Endothelial cell of umbilical vein (primary cell): ENCODE results near the gene GRK5. TPM values are rescaled to one million over a fixed set of nuclear protein-coding genes. Genes with fewer than 3 reads are reported as not detected.
A peak's percentile ranks its signal among the peaks of the same experiment; 100 is the strongest.

Source experiments
- BruUV-seq: library from RNA; stranded (reverse); fragments of 400-500 nt; replicated peaks from 2 replicates; lab custom pipeline; 2021; lab: Mats Ljungman, UMichigan
- CTCF ChIA-PET: fragments of 300-600, 350-600 bp; sonication (Branson Sonifier 250); formaldehyde crosslinking; loops from one replicate; lab custom pipeline; 2021; ENCODE audit warnings: antibody characterized with exemption, inconsistent platforms; lab: Charles Lee
- POLR2A ChIA-PET: fragments of 300-600, 350-600 bp; sonication (Branson Sonifier 250); formaldehyde crosslinking; loops from one replicate; lab custom pipeline; 2021; ENCODE audit warnings: antibody characterized with exemption, inconsistent platforms; lab: Charles Lee
- DNase-seq: peaks from one replicate; pipeline ENCODE4 v3.0.0-alpha.2; 2011; ENCODE audit warnings: low read depth, low spot score
- FAIRE-seq: peaks from 2 replicates; lab custom pipeline; 2011; peaks lifted over from hg19 to GRCh38; lab: Jason Lieb, UNC
- H2AFZ ChIP-seq: 2 replicates; pipeline ENCODE4 v1.6.0; 2012; ENCODE audit warnings: low read depth, low read length, control low read depth, inconsistent platforms
- H3K27ac ChIP-seq: 2 replicates; pipeline ENCODE4 v1.5.1; 2011; ENCODE audit warnings: low read depth, mild to moderate bottlenecking, control low read depth, low read length, moderate library complexity; ENCODE audit not compliant: insufficient read depth
- H3K27me3 ChIP-seq, 2 experiments: 2 replicates each; pipeline versions ENCODE4 v1.6.0 to v1.6.1; 2011; ENCODE audit warnings: low read length in 2 of 2, mixed read lengths in 1 of 2; ENCODE audit not compliant: control insufficient read depth in 2 of 2, insufficient read depth in 2 of 2
- H3K36me3 ChIP-seq, 2 experiments: 2 replicates in 1 of 2; 3 replicates in 1 of 2; pipeline ENCODE4 v1.5.1; 2011; ENCODE audit warnings: low read length in 2 of 2, mild to moderate bottlenecking in 1 of 2, moderate library complexity in 1 of 2; ENCODE audit not compliant: control insufficient read depth in 2 of 2, insufficient read depth in 2 of 2; ENCODE audit errors: extremely low read depth in 1 of 2
- H3K4me1 ChIP-seq: 3 replicates; pipeline ENCODE4 v1.5.1; 2011; ENCODE audit warnings: mild to moderate bottlenecking, low read length; ENCODE audit not compliant: control insufficient read depth, insufficient read depth; ENCODE audit errors: extremely low read depth
- H3K4me2 ChIP-seq: 2 replicates; pipeline ENCODE4 v1.6.1; 2011; ENCODE audit warnings: low read length, control low read depth, mixed read lengths; ENCODE audit not compliant: insufficient read depth
- H3K4me3 ChIP-seq, 3 experiments: fragments of 200-600 bp in 1 of 3; sonication (generic), shearing (Covaris generic) in 1 of 3; replicated peaks in 1 of 3; 2 replicates each; pipeline ENCODE4 v1.5.1; 2011 to 2016; ENCODE audit warnings: control low read depth in 3 of 3, low read length in 3 of 3, mild to moderate bottlenecking in 2 of 3, inconsistent platforms in 1 of 3, low read depth in 1 of 3, moderate library complexity in 1 of 3; ENCODE audit not compliant: insufficient read depth in 1 of 3
- H3K79me2 ChIP-seq: 2 replicates; pipeline ENCODE4 v1.6.0; 2012; ENCODE audit warnings: low read length, inconsistent platforms; ENCODE audit not compliant: control insufficient read depth, insufficient read depth
- H3K9ac ChIP-seq: replicated peaks from 2 replicates; pipeline ENCODE3; 2011; ENCODE audit warnings: low read length, control low read depth; ENCODE audit not compliant: insufficient read depth; ENCODE audit errors: extremely low read depth
- H3K9me1 ChIP-seq: replicated peaks from 3 replicates; pipeline ENCODE4 v1.6.0; 2011; ENCODE audit warnings: mild to moderate bottlenecking, low read length; ENCODE audit not compliant: control insufficient read depth, insufficient read depth; ENCODE audit errors: extremely low read depth
- H3K9me3 ChIP-seq: replicated peaks from 2 replicates; pipeline ENCODE4 v1.5.1; 2012; ENCODE audit warnings: low read length, inconsistent platforms; ENCODE audit not compliant: control insufficient read depth, insufficient read depth
- H4K20me1 ChIP-seq: replicated peaks from 2 replicates; pipeline ENCODE3; 2011; ENCODE audit warnings: mild to moderate bottlenecking, low read length; ENCODE audit not compliant: control insufficient read depth, insufficient read depth; ENCODE audit errors: extremely low read depth
- EZH2 ChIP-seq: IDR thresholded peaks from 2 replicates; pipeline ENCODE4 v1.6.1; 2012; ENCODE audit warnings: borderline replicate concordance, low read depth, mild to moderate bottlenecking, moderate library complexity, low read length, inconsistent platforms; ENCODE audit not compliant: severe bottlenecking
- JUN ChIP-seq: IDR thresholded peaks from 2 replicates; pipeline ENCODE4 v1.6.1; 2011; ENCODE audit warnings: borderline replicate concordance, low read depth; ENCODE audit not compliant: insufficient read length, insufficient read depth
- MYC ChIP-seq: IDR thresholded peaks from one replicate; pipeline ENCODE4 v1.6.1; 2011; ENCODE audit warnings: mild to moderate bottlenecking, low read depth, low read length
- POLR2AphosphoS5 ChIP-seq: IDR thresholded peaks from 2 replicates; pipeline ENCODE4 v1.6.1; 2012; ENCODE audit warnings: low read depth, mild to moderate bottlenecking, control low read depth, low read length, moderate library complexity; ENCODE audit not compliant: insufficient read depth
- dilution Hi-C: fragments of 300-500 bp; cut with MboI; formaldehyde crosslinking; loops from one replicate; pipeline ENCODE4 v1.15.0; 2019; ENCODE audit warnings: low sequenced_read_pairs; ENCODE audit not compliant: extremely low pct_ligation_motif_present
- intact Hi-C: fragments of 100-400 bp; cut with micrococcal nuclease; formaldehyde crosslinking; loops from one replicate; pipeline ENCODE4 v1.10.0; 2022
- polyA plus RNA-seq, 4 experiments: library from polyadenylated mRNA; depleted of rRNA in 3 of 4; stranded (reverse) in 3 of 4; unstranded in 1 of 4; fragments of >200 nt; gene quantifications; 2 replicates each; pipeline versions ENCODE4 v1.2.1 to v1.2.3, GENCODE V29; 2011 to 2012; ENCODE audit warnings: missing spikeins in 1 of 4
- total RNA-seq: library from RNA; stranded (reverse); gene quantifications from 2 replicates; pipeline ENCODE4 v1.2.3, GENCODE V29; 2021
- TF ChIP-seq, protein P1 (sequence below), 2 donors: IDR thresholded peaks; 1 replicate in 1 of 2; 2 replicates in 1 of 2; pipeline ENCODE4 v1.5.1; 2011; ENCODE audit warnings: low read length in 2 of 2, mild to moderate bottlenecking in 2 of 2, moderate library complexity in 2 of 2, control low read depth in 1 of 2, inconsistent platforms in 1 of 2, low read depth in 1 of 2; ENCODE audit not compliant: insufficient read depth in 1 of 2; ENCODE audit errors: extremely low read depth in 1 of 2

GRK5 gene
- total and polyA plus RNA-seq, 2 donors (not counting 3 experiments of a cell fraction or from before 2014, with no cell fraction given): 13.1 to 29.5 TPM

DNA sequence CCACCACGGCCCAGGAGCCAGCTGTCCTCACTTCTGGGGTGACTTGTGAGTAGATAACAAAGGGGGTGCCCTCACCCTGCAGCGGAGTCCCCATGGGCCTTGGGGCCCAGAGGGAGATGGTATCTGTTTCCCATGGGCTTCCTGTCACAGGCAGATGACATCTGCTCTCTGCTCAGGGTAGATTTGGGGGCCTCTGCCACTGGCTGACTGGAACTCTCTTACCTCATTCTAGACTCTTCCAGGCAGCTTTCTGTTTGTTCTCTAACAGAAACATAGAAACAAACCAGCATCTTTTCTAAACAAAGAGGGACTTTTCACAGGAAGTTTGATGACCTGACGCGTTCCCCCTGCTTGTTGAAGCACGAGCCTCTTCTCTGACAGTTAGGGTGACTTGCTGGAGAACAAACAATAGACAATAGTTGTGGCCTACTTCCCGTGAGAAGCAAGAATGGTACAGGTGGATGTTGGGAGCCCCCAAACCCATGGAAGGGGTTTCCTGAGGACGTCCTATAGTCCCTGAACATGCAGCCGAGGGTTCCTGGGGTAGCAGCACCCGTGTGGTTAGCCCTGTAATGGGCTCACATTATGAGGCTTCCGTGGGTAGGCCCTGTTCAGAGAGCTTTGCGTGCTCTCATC, 61.6 kb downstream of the GRK5 start:
- no peaks in the 10 kb centered on the region for H3K9me3 ChIP-seq
- no peak overlapping the region for H2AFZ ChIP-seq
- no peaks in the 10 kb centered on the region for H4K20me1 ChIP-seq
- H3K79me2 ChIP-seq: no peaks in the 10 kb centered on the region
- no TSS peak for BruUV-seq
- no peak overlapping the region for H3K4me3 ChIP-seq
- peak overlapping the region; percentile 62 for H3K27ac ChIP-seq
- H3K9me1 ChIP-seq: no peaks in the 10 kb centered on the region
- intact Hi-C loops (no loop called here), dilution Hi-C loops (no loop called here)
- peak; percentile 15 for FAIRE-seq
- no peaks in the 10 kb centered on the region for H3K27me3 ChIP-seq
- TF ChIP-seq JUN (peak; percentile 30), MYC (no peak)
- H3K4me1 ChIP-seq: peaks cover 39% of the 10 kb centered on the region
- H3K4me2 ChIP-seq: no peak overlapping the region
- DNase-seq: peak; percentile 46
- POLR2A ChIA-PET: no interaction called here
- peaks cover 0 to 2% of the 10 kb centered on the region in 2 experiments for H3K36me3 ChIP-seq
- H3K9ac ChIP-seq: peak overlapping the region; percentile 17
- CTCF ChIA-PET: interaction anchor here (0.6 to 2.6 kb wide), 5 partner anchors 22 to 100 kb away, joined by 3 to 20 read pairs (median 8); no protein-coding TSS in a partner anchor

DNA sequence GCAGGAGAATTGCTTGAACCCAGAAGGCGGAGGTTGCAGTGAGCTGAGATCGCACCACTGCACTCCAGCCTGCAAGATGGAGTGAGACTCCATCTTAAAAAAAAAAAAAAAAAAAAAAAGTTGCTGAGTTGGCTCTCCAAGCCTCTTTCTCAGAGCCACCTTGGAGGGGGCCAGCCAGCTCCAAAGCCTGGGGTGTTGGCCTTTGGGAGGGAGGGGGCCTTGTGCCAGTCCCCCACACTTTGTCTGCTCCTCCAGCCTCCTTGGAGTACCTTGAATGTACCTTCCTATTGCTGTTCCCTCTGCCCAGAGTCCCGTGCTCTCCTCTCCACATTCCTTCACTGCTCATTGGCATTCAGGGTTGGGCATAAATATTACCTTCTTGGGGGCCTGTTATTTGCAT, 62.4 kb downstream of the GRK5 start:
- no peak for TF ChIP-seq EZH2
- TF ChIP-seq MYC: no peak
- TF ChIP-seq JUN: no peak
- no peak for TF ChIP-seq POLR2AphosphoS5
- TF ChIP-seq, protein P1, sequence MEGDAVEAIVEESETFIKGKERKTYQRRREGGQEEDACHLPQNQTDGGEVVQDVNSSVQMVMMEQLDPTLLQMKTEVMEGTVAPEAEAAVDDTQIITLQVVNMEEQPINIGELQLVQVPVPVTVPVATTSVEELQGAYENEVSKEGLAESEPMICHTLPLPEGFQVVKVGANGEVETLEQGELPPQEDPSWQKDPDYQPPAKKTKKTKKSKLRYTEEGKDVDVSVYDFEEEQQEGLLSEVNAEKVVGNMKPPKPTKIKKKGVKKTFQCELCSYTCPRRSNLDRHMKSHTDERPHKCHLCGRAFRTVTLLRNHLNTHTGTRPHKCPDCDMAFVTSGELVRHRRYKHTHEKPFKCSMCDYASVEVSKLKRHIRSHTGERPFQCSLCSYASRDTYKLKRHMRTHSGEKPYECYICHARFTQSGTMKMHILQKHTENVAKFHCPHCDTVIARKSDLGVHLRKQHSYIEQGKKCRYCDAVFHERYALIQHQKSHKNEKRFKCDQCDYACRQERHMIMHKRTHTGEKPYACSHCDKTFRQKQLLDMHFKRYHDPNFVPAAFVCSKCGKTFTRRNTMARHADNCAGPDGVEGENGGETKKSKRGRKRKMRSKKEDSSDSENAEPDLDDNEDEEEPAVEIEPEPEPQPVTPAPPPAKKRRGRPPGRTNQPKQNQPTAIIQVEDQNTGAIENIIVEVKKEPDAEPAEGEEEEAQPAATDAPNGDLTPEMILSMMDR (IDR thresholded peaks at IDR 0.05; ENCODE audit: extremely low read depth in 1 of 2, insufficient read depth in 1 of 2, low read depth in 1 of 2, low read length in 2 of 2): no peak
- Histone ChIP-seq H3K79me2 (no peaks in the 10 kb centered on the region), H3K27me3 (no peaks in the 10 kb centered on the region), H4K20me1 (no peaks in the 10 kb centered on the region), H3K4me2 (no peak overlapping the region), H3K27ac (peak overlapping the region; percentile 77), H3K9me3 (no peaks in the 10 kb centered on the region), H3K4me1 (peaks cover 34% of the 10 kb centered on the region), H2AFZ (no peak overlapping the region), H3K9me1 (no peaks in the 10 kb centered on the region), H3K36me3 (peaks cover 0 to 2% of the 10 kb centered on the region in 2 experiments), H3K4me3 (no peak overlapping the region), H3K9ac (no peak overlapping the region)
- ChIA-PET CTCF (interaction anchor here (1.4 to 2.6 kb wide), 3 partner anchors 23 to 100 kb away, joined by 3 to 20 read pairs (median 8); no protein-coding TSS in a partner anchor), POLR2A (no interaction called here)
- dilution Hi-C loops: no loop called here
- intact Hi-C loops: loop anchor here (2.0 kb wide), 1 partner anchor 67 kb away; no protein-coding TSS in a partner anchor
- no peak for FAIRE-seq
- no TSS peak for BruUV-seq
- no peak for DNase-seq
